Measurements from ENCODE around the gene STPG3. TPM values are rescaled to one million over a fixed set of nuclear protein-coding genes. Genes with fewer than 3 reads are reported as not detected.
A peak's percentile ranks its signal among the peaks of the same experiment; 100 is the strongest.

The STPG3 gene
- total and polyA plus RNA-seq, 2 of the 13 experiments (the other 11 are each of a cell fraction or from before 2014, with no cell fraction given), result not detected

DNA sequence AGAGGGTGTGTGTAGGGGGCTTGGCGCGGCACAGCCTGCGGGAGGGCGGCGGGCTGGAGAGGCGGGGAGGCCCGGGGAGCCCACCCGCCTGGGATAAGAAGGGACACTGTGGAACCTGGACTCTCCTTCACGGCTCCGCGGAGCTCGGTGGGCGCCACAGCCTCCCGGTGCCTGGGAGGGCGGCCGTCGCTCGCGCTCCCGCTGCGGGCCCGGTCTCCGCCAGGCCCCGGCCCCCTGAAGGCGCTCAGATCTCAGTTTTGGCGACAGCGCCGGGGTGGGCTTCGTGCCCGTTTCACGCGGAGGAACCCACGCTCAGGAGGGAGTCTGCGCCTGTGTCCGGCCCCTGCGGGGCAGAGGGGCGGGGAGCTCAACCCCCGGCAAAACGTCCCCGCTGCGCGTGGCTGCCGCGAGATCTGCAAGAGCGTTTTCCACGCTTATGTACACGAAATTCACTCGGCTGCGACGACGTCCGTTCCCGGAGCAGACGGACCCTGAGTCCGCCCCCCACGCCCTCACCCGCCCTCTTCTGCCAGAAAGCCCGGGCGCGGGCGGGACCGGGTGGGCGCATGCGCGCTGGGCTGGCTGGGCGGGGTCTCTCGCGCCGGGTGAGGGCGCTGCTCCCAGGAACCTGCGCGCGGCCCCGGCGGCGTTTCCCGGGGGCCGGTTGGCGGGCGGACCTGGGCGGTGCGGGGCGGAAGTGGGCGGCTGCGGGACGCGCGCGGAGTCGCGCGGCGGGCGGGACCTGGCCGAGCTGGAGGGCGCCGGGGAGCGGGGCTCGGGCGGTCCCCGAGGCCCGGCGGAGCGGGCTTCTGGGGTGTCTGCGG is 3.8 kb downstream of the STPG3 start, which contains the start of gene NELFB (continued):
- TF ChIP-seq, protein P1, sequence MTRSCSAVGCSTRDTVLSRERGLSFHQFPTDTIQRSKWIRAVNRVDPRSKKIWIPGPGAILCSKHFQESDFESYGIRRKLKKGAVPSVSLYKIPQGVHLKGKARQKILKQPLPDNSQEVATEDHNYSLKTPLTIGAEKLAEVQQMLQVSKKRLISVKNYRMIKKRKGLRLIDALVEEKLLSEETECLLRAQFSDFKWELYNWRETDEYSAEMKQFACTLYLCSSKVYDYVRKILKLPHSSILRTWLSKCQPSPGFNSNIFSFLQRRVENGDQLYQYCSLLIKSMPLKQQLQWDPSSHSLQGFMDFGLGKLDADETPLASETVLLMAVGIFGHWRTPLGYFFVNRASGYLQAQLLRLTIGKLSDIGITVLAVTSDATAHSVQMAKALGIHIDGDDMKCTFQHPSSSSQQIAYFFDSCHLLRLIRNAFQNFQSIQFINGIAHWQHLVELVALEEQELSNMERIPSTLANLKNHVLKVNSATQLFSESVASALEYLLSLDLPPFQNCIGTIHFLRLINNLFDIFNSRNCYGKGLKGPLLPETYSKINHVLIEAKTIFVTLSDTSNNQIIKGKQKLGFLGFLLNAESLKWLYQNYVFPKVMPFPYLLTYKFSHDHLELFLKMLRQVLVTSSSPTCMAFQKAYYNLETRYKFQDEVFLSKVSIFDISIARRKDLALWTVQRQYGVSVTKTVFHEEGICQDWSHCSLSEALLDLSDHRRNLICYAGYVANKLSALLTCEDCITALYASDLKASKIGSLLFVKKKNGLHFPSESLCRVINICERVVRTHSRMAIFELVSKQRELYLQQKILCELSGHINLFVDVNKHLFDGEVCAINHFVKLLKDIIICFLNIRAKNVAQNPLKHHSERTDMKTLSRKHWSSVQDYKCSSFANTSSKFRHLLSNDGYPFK (CRISPR knock-in tag; IDR thresholded peaks at IDR 0.05; ENCODE audit: borderline replicate concordance), result no peak
- TF ChIP-seq SALL2 (CRISPR knock-in tag; IDR thresholded peaks at IDR 0.05) (peak; percentile 70; the same call in 1 of the 2 replicates), HHEX (CRISPR knock-in tag; IDR thresholded peaks at IDR 0.05) (no peak), RFX1 (IDR thresholded peaks at IDR 0.05) (no peak), MED13 (CRISPR knock-in tag; IDR thresholded peaks at IDR 0.05) (no peak; the same call in 1 of the 2 replicates), WIZ (CRISPR knock-in tag; IDR thresholded peaks at IDR 0.05) (no peak), ZNF672 (CRISPR knock-in tag; IDR thresholded peaks at IDR 0.05) (peak; percentile 74; the same call in 1 of the 2 replicates), SMARCC2 (IDR thresholded peaks at IDR 0.05) (no peak), NFE2 (CRISPR knock-in tag; IDR thresholded peaks at IDR 0.05) (no peak), ZNF230 (CRISPR knock-in tag; IDR thresholded peaks at IDR 0.05) (no peak), ZSCAN22 (CRISPR knock-in tag; IDR thresholded peaks at IDR 0.05) (no peak), ZNF878 (CRISPR knock-in tag; IDR thresholded peaks at IDR 0.05) (no peak), ZSCAN9 (CRISPR knock-in tag; IDR thresholded peaks at IDR 0.05; ENCODE audit: borderline replicate concordance) (no peak; the same call in 1 of the 2 replicates)
- TF ChIP-seq, protein P2, sequence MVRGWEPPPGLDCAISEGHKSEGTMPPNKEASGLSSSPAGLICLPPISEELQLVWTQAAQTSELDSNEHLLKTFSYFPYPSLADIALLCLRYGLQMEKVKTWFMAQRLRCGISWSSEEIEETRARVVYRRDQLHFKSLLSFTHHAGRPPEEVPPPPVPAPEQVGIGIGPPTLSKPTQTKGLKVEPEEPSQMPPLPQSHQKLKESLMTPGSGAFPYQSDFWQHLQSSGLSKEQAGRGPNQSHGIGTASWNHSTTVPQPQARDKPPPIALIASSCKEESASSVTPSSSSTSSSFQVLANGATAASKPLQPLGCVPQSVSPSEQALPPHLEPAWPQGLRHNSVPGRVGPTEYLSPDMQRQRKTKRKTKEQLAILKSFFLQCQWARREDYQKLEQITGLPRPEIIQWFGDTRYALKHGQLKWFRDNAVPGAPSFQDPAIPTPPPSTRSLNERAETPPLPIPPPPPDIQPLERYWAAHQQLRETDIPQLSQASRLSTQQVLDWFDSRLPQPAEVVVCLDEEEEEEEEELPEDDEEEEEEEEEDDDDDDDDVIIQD (CRISPR knock-in tag; IDR thresholded peaks at IDR 0.05; ENCODE audit: low read depth), result no peak
- TF ChIP-seq, protein P3, sequence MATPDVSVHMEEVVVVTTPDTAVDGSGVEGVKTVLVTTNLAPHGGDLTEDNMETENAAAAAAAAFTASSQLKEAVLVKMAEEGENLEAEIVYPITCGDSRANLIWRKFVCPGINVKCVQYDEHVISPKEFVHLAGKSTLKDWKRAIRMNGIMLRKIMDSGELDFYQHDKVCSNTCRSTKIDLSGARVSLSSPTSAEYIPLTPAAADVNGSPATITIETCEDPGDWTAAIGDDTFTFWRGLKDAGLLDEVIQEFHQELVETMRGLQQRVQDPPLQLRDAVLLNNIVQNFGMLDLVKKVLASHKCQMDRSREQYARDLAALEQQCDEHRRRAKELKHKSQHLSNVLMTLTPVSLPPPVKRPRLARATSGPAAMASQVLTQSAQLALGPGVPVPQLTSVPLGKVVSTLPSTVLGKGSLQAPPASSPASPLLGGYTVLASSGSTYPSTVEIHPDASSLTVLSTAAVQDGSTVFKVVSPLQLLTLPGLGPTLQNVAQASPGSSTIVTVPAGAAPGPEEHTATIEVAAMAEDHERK (CRISPR knock-in tag; IDR thresholded peaks at IDR 0.05; ENCODE audit: low read depth), result no peak
- TF ChIP-seq, protein P4, sequence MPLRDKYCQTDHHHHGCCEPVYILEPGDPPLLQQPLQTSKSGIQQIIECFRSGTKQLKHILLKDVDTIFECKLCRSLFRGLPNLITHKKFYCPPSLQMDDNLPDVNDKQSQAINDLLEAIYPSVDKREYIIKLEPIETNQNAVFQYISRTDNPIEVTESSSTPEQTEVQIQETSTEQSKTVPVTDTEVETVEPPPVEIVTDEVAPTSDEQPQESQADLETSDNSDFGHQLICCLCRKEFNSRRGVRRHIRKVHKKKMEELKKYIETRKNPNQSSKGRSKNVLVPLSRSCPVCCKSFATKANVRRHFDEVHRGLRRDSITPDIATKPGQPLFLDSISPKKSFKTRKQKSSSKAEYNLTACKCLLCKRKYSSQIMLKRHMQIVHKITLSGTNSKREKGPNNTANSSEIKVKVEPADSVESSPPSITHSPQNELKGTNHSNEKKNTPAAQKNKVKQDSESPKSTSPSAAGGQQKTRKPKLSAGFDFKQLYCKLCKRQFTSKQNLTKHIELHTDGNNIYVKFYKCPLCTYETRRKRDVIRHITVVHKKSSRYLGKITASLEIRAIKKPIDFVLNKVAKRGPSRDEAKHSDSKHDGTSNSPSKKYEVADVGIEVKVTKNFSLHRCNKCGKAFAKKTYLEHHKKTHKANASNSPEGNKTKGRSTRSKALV (CRISPR knock-in tag; IDR thresholded peaks at IDR 0.05), result no peak
- TF ChIP-seq, protein P5, sequence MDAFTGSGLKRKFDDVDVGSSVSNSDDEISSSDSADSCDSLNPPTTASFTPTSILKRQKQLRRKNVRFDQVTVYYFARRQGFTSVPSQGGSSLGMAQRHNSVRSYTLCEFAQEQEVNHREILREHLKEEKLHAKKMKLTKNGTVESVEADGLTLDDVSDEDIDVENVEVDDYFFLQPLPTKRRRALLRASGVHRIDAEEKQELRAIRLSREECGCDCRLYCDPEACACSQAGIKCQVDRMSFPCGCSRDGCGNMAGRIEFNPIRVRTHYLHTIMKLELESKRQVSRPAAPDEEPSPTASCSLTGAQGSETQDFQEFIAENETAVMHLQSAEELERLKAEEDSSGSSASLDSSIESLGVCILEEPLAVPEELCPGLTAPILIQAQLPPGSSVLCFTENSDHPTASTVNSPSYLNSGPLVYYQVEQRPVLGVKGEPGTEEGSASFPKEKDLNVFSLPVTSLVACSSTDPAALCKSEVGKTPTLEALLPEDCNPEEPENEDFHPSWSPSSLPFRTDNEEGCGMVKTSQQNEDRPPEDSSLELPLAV (CRISPR knock-in tag; conservative IDR thresholded peaks at IDR 0.05; ENCODE audit: low read depth), result peak; percentile 72; the same call in 1 of the 2 replicates

All from HepG2 (cell line).